Upper lobe of left lung (tissue), 6 donors: ENCODE results near the gene BORCS5. TPM values are rescaled to one million over a fixed set of nuclear protein-coding genes. Genes with fewer than 3 reads are reported as not detected.

Experiments used
- ATAC-seq, 2 donors: fragments of 200-7000 bp; cut with Tn5 transposase; one replicate each; pipeline ENCODE4 v1.9.1; 2022; ENCODE audit warnings: mild to moderate bottlenecking in 2 of 2, moderate library complexity in 2 of 2; ENCODE audit not compliant: low FRiP score in 2 of 2
- DNase-seq, 2 donors: peaks; one replicate each; pipeline ENCODE4 v3.0.0-alpha.2; 2019 to 2020
- H3K27ac ChIP-seq, 4 donors: fragments of 200-600 bp; sonication (generic); one replicate each; pipeline ENCODE4 v1.5.1; 2016 to 2019
- H3K27me3 ChIP-seq, 4 donors: fragments of 200-600 bp; sonication (generic); one replicate each; pipeline ENCODE4 v1.5.1; 2017 to 2019
- H3K36me3 ChIP-seq, 4 donors: fragments of 200-600 bp; sonication (generic); one replicate each; pipeline ENCODE4 v1.5.1; 2016 to 2019
- H3K4me1 ChIP-seq, 4 donors: fragments of 200-600 bp; sonication (generic); one replicate each; pipeline ENCODE4 v1.5.1; 2018 to 2019
- H3K4me3 ChIP-seq, 4 donors: fragments of 200-600 bp; sonication (generic); one replicate each; pipeline ENCODE4 v1.5.1; 2017 to 2019; ENCODE audit warnings: mild to moderate bottlenecking in 2 of 4, moderate library complexity in 1 of 4
- H3K9me3 ChIP-seq, 4 donors: fragments of 200-600 bp; sonication (generic); one replicate each; pipeline ENCODE4 v1.5.1; 2018 to 2019
- EP300 ChIP-seq, 4 donors: sonication (generic); formaldehyde crosslinking; IDR thresholded peaks; one replicate each; pipeline ENCODE4 v1.5.1; 2017; ENCODE audit warnings: antibody characterized with exemption in 4 of 4, control low read depth in 2 of 4
- POLR2A ChIP-seq, 4 donors: fragments of 450-650 bp; IDR thresholded peaks; one replicate each; pipeline ENCODE4 v1.5.1; 2016 to 2017; ENCODE audit warnings: antibody characterized with exemption in 4 of 4, mild to moderate bottlenecking in 2 of 4
- POLR2AphosphoS5 ChIP-seq, 2 donors: sonication (generic); formaldehyde crosslinking; IDR thresholded peaks; one replicate each; pipeline ENCODE4 v1.5.1; 2017; ENCODE audit warnings: antibody characterized with exemption in 2 of 2
- WGBS, 2 donors: methylation state at CpG; one replicate each; pipeline ENCODE4 v1.1.5; 2017 to 2018; 5-methylcytosine and 5-hydroxymethylcytosine counted together
- total RNA-seq, 6 donors: library from RNA; depleted of rRNA in 4 of 6; stranded (reverse); fragments of >200 nt in 4 of 6; gene quantifications; one replicate each; pipeline versions ENCODE4 v1.1.0 to v1.2.1, GENCODE V29; 2016 to 2021
- TF ChIP-seq, protein P1 (sequence below), 6 experiments: fragments of 450-650 bp in 4 of 6; fragments of 200-600 bp in 2 of 6; sonication (generic) in 2 of 6; IDR thresholded peaks; one replicate each; pipeline ENCODE4 v1.5.1; 2016 to 2019; ENCODE audit warnings: antibody characterized with exemption in 6 of 6
- donor health status: DM: no; HTN: no; CAD: no; lungs with moderate emphysema.
- donor health status: DM: no; HTN: yes; CAD: no; lungs with severe emphysema.

The BORCS5 gene
- total RNA-seq, 6 donors from 2014 or later: 7.3 to 105 (median 10.7) TPM

DNA sequence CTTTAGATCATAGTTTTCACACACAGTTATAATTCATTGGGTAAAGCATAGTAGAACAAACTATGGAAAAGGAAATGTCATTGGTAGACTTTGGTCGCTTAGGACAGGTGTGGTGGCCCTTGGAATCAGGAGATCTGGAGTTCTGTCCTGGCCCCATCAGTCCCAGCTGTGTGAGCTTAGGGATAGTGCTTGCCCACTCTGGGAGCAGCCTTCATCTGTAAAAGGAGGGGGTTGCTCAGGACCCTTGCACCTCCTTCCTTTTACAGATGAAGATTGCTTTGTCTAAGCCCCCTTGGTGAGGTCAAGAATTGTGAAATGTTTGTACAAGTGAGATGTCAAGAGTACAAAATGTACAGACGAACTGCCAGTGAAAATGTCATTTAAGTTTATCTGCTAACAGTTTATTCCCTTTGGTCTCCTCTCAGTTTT lies 93.2 kb downstream of the BORCS5 start:
- ATAC-seq (peak; percentile 14 to 31), DNase-seq (no peak)
- no peaks in the 10 kb centered on the region for H3K36me3 ChIP-seq
- H3K4me1 ChIP-seq: peaks cover 16 to 25% (median 22%) of the 10 kb centered on the region in 4 donors
- peak overlapping the region; percentile 32 to 65 (median 51) for H3K27ac ChIP-seq
- H3K27me3 ChIP-seq: no peaks in the 10 kb centered on the region
- TF ChIP-seq POLR2A (IDR thresholded peaks at IDR 0.05) (no peak), EP300 (IDR thresholded peaks at IDR 0.05) (peak in 3 of 4 donors; percentile 49 to 79 (median 78)), POLR2AphosphoS5 (IDR thresholded peaks at IDR 0.05) (no peak)
- TF ChIP-seq, protein P1, sequence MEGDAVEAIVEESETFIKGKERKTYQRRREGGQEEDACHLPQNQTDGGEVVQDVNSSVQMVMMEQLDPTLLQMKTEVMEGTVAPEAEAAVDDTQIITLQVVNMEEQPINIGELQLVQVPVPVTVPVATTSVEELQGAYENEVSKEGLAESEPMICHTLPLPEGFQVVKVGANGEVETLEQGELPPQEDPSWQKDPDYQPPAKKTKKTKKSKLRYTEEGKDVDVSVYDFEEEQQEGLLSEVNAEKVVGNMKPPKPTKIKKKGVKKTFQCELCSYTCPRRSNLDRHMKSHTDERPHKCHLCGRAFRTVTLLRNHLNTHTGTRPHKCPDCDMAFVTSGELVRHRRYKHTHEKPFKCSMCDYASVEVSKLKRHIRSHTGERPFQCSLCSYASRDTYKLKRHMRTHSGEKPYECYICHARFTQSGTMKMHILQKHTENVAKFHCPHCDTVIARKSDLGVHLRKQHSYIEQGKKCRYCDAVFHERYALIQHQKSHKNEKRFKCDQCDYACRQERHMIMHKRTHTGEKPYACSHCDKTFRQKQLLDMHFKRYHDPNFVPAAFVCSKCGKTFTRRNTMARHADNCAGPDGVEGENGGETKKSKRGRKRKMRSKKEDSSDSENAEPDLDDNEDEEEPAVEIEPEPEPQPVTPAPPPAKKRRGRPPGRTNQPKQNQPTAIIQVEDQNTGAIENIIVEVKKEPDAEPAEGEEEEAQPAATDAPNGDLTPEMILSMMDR (IDR thresholded peaks at IDR 0.05): no peak
- 46 to 70% methylated on average over 2 of the region's 2 CpGs for WGBS, 2 donors
- H3K9me3 ChIP-seq: no peaks in the 10 kb centered on the region
- no peak overlapping the region for H3K4me3 ChIP-seq

DNA sequence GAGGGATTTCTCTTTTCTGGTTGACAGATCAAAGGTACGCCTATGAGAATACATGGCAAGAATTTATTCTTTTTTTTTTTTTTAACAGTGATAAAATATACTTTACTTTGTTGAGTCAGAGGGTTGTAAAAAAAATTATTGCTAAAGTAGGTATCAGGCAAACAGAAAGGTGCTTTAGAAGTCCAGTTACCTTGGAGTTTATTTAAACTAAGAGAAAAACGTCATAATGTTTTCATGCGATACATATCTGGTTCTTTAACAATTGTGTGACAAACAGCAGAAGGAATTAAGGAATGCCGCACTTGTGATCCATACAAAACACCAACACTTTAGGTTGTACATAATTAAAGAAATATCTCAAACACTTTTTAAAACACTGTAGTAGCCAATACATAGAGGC lies 94.2 kb downstream of the BORCS5 start:
- DNase-seq (no peak), ATAC-seq (no peak)
- H3K4me1 ChIP-seq: peaks cover 16 to 25% (median 22%) of the 10 kb centered on the region in 4 donors
- no peaks in the 10 kb centered on the region for H3K9me3 ChIP-seq
- no peaks in the 10 kb centered on the region for H3K36me3 ChIP-seq
- H3K27me3 ChIP-seq: no peaks in the 10 kb centered on the region
- WGBS, 2 donors: 63 to 72% methylated on average over 4 of the region's 4 CpGs
- H3K4me3 ChIP-seq: no peak overlapping the region
- peak overlapping the region in 1 of 4 donors; percentile 37 for H3K27ac ChIP-seq
- TF ChIP-seq, protein P1 (IDR thresholded peaks at IDR 0.05): no peak
- TF ChIP-seq EP300 (IDR thresholded peaks at IDR 0.05) (no peak), POLR2AphosphoS5 (IDR thresholded peaks at IDR 0.05) (no peak), POLR2A (IDR thresholded peaks at IDR 0.05) (no peak)

DNA sequence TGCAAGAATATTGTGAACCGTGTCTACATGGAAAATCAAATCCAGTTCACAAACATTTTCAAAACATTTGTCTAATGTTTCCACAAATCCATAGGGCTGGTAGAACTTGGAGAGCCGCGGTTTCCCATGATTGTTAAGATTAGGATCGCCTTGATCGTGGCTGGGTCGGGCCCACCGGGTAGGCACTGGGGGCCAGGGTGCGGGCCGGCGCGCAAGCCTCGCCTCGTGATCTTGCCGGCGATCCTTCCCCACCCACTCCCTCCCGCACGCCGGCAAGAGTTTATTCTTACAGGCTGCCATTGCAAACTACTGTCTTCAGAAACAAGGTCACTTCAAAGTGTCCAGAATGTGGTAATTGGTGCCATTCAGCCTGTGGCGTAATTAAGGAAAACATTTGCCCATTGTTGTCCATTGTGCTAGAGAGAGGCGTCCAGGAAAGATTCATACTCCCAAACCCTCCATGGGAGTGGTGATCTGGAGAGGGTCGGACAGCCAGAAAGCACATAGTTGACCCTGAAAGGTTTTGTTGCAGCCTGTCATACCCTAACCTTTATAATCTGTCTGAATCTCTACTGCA lies 95.5 kb downstream of the BORCS5 start:
- Histone ChIP-seq H3K36me3 (no peaks in the 10 kb centered on the region), H3K4me3 (no peak overlapping the region), H3K27ac (no peak overlapping the region), H3K9me3 (no peaks in the 10 kb centered on the region), H3K4me1 (peaks cover 11 to 25% (median 19%) of the 10 kb centered on the region in 4 donors), H3K27me3 (no peaks in the 10 kb centered on the region)
- TF ChIP-seq POLR2AphosphoS5 (IDR thresholded peaks at IDR 0.05) (no peak), EP300 (IDR thresholded peaks at IDR 0.05) (no peak), POLR2A (IDR thresholded peaks at IDR 0.05) (no peak)
- TF ChIP-seq, protein P1 (IDR thresholded peaks at IDR 0.05): no peak
- 93 to 95% methylated on average over 21 of the region's 21 CpGs for WGBS, 2 donors
- ATAC-seq (no peak), DNase-seq (peak in 1 of 2 donors; percentile 70)

DNA sequence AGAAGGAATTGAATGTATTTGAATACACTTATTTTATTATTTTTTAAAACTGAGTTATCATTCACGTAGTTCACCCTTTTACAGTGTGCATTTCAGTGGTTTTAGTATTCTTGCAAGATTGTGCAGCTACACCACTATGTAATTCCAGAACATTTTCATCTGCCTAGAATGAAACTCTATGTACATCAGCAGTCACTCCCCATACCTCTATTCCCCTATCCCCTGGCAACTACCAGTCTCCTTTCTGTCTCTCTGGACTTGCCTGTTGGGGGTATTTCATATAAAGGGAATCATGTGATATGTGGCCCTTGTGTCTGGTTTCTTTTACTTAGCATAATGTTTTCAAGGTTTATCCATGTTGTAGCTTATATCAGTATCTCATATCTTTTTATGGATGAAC lies 96.8 kb downstream of the BORCS5 start:
- no peak for DNase-seq
- WGBS, 2 donors: 97 to 100% methylated on average over 1 of the region's 1 CpG
- Histone ChIP-seq H3K36me3 (no peaks in the 10 kb centered on the region), H3K9me3 (no peaks in the 10 kb centered on the region), H3K4me3 (no peak overlapping the region), H3K27me3 (no peaks in the 10 kb centered on the region), H3K27ac (no peak overlapping the region), H3K4me1 (peaks cover 11 to 25% (median 19%) of the 10 kb centered on the region in 4 donors)
- TF ChIP-seq POLR2A (IDR thresholded peaks at IDR 0.05) (no peak), EP300 (IDR thresholded peaks at IDR 0.05) (no peak), POLR2AphosphoS5 (IDR thresholded peaks at IDR 0.05) (no peak)
- TF ChIP-seq, protein P1 (IDR thresholded peaks at IDR 0.05): no peak
- ATAC-seq: no peak

DNA sequence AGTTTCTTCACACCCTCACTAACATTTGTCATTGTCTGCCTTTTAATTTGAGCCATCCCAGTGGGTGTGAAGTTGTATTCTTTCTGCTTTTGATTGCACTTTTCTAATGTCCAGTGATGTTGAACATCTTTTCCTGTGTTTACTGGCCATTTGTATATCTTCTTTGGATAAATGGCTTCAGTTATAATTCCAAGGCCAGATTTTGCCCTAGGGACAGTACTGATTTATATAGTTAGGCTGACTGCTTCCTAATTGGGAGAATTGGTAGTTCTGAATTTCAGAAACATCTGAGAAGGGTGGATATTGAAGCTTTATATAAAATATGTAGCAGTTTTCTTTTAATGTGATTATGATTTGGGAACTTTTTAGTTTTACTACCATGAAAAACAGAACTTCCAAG lies 97.4 kb downstream of the BORCS5 start:
- Histone ChIP-seq H3K27ac (no peak overlapping the region), H3K4me3 (no peak overlapping the region), H3K36me3 (no peaks in the 10 kb centered on the region), H3K4me1 (peaks cover 11 to 20% (median 14%) of the 10 kb centered on the region in 4 donors), H3K27me3 (no peaks in the 10 kb centered on the region), H3K9me3 (no peaks in the 10 kb centered on the region)
- TF ChIP-seq POLR2AphosphoS5 (IDR thresholded peaks at IDR 0.05) (no peak), EP300 (IDR thresholded peaks at IDR 0.05) (no peak), POLR2A (IDR thresholded peaks at IDR 0.05) (no peak)
- TF ChIP-seq, protein P1 (IDR thresholded peaks at IDR 0.05): no peak
- no peak for DNase-seq
- ATAC-seq: no peak
